A549 (cell line): ENCODE data around the gene KRT73.

Experiments
- CEBPB ChIP-seq, 2 experiments: fragments of >200 bp in 1 of 2; sonication (Bioruptor Twin) in 1 of 2; formaldehyde crosslinking in 1 of 2; IDR thresholded peaks; 2 replicates each; pipeline ENCODE4 v1.6.1; 2012 to 2016
- CHD2 ChIP-seq: fragments of 150-350 bp; IDR thresholded peaks from 2 replicates; pipeline ENCODE4 v1.6.1; 2014; ENCODE audit warnings: low read length; ENCODE audit not compliant: partially characterized antibody
- PHF8 ChIP-seq: fragments of 200-600 bp; sonication (generic); IDR thresholded peaks from 2 replicates; pipeline ENCODE4 v1.6.1; 2016; ENCODE audit warnings: low read depth, mild to moderate bottlenecking, antibody characterized with exemption, moderate library complexity, borderline replicate concordance

DNA sequence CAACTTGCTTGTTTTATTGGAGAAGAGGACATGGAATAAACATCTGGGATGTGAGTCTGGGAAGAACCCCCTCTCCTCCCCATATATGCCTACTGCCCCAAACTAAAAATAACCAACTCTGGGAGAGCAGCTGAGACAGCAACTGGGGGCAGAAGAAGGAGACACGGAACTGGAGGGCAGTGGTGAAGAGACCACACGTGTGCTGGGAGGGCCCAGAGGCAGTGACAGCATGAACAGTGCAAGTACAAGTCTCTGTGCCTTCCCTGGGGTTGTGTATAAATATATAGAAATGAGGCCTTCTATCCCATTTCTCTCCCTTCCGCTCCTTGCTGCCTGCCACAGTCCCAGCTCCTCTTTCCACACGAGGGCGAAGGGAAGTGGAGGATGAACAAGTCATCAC, 4.0 kb upstream of the KRT73 start:
- no peak for TF ChIP-seq PHF8
- TF ChIP-seq CHD2: no peak
- no peak for TF ChIP-seq CEBPB (IDR thresholded peaks at IDR 0.05)
